ENCODE data around the gene DNAJA3. TPM values are rescaled to one million over a fixed set of nuclear protein-coding genes. Genes with fewer than 3 reads are reported as not detected.

DNAJA3 gene
- total and polyA plus RNA-seq, 10 of the 15 experiments (the other 5 are each of a cell fraction or from before 2014, with no cell fraction given): 8.4 to 141 (median 60.8) TPM

- POLR2A ChIA-PET: no interaction called here
- Histone ChIP-seq H4K20me1 (ENCODE audit: control insufficient read depth, insufficient read depth) (no peaks in the 10 kb centered on the region), H3K9ac (ENCODE audit: control insufficient read depth, insufficient read depth, low read length) (no peak overlapping the region), H2AFZ (ENCODE audit: control insufficient read depth, low read depth, low read length) (no peak overlapping the region), H3K4me3 (no peak overlapping the region), H3K27me3 (replicated peaks in 1 of 2; ENCODE audit: control insufficient read depth in 2 of 2, insufficient read depth in 2 of 2, low read length in 1 of 2) (no peaks in the 10 kb centered on the region), H3K79me2 (ENCODE audit: control insufficient read depth, insufficient read depth, low read length) (no peaks in the 10 kb centered on the region), H3K27ac (ENCODE audit: control insufficient read depth, insufficient read depth) (no peak overlapping the region), H3K4me1 (ENCODE audit: control insufficient read depth, insufficient read depth, low read length) (no peaks in the 10 kb centered on the region), H3K4me2 (ENCODE audit: control insufficient read depth, insufficient read depth) (no peak overlapping the region), H3K36me3 (ENCODE audit: control insufficient read depth in 2 of 2, insufficient read depth in 2 of 2, low read length in 1 of 2) (peaks cover 5 to 31% of the 10 kb centered on the region in 2 experiments; a peak in 3 of 4 replicates), H3K9me3 (replicated peaks; ENCODE audit: control insufficient read depth, insufficient read depth, low read length) (no peaks in the 10 kb centered on the region)
- 94% methylated on average over 10 of the region's 10 CpGs for WGBS (ENCODE audit: insufficient coverage, insufficient replicate concordance, low lambda C conversion rate, missing lambda C conversion rate)
- SMC1A ChIA-PET (ENCODE audit: uncharacterized antibody, unreplicated experiment): no interaction called here
- no peak for DNase-seq (ENCODE audit: low read depth, low spot score)
- CTCF ChIA-PET: interaction anchor here (1.6 kb wide), 1 partner anchor 16 kb away, joined by 7 read pairs; no protein-coding TSS in a partner anchor
- no peak for FAIRE-seq
- ATAC-seq: no peak
- intact Hi-C loops (cut with micrococcal nuclease; ENCODE audit: unreplicated experiment): no loop called here
- no TSS peak for BruUV-seq (replicated peaks)
- TF ChIP-seq CBX5 (IDR thresholded peaks at IDR 0.05; ENCODE audit: low read depth) (no peak), RUNX3 (IDR thresholded peaks at IDR 0.05; ENCODE audit: low read length) (no peak), SPI1 (IDR thresholded peaks at IDR 0.05; ENCODE audit: borderline replicate concordance, insufficient read depth, low read depth, low read length) (no peak), RFX5 (IDR thresholded peaks at IDR 0.05; ENCODE audit: low read depth, low read length) (no peak), KAT2A (conservative IDR thresholded peaks at IDR 0.05; ENCODE audit: control insufficient read depth, low read depth, low read length) (no peak), E2F4 (IDR thresholded peaks at IDR 0.05; ENCODE audit: low read depth, low read length) (no peak), PKNOX1 (IDR thresholded peaks at IDR 0.05) (no peak), PAX5 (IDR thresholded peaks at IDR 0.05; ENCODE audit: borderline replicate concordance, low read depth, low read length) (no peak), MEF2A (IDR thresholded peaks at IDR 0.05; ENCODE audit: insufficient read depth, low read depth, low read length) (no peak), NFIC (IDR thresholded peaks at IDR 0.05; ENCODE audit: low read depth, low read length) (no peak), TCF3 (IDR thresholded peaks at IDR 0.05; ENCODE audit: borderline replicate concordance, insufficient read depth, low read depth, low read length) (no peak), KLF5 (IDR thresholded peaks at IDR 0.05; ENCODE audit: partially characterized antibody) (no peak), CBFB (IDR thresholded peaks at IDR 0.05; ENCODE audit: low read depth) (no peak), ZNF217 (IDR thresholded peaks at IDR 0.05) (no peak), SUZ12 (IDR thresholded peaks at IDR 0.05; ENCODE audit: unreplicated experiment) (no peak), ELK1 (IDR thresholded peaks at IDR 0.05; ENCODE audit: low read depth, low read length) (no peak)
- in situ Hi-C loops (cut with MboI): no loop called here
- RAD21 ChIA-PET (ENCODE audit: unreplicated experiment): no interaction called here
Measured at GRCh38 chr16:4386951-4387565, 38.6 kb upstream of the DNAJA3 start.

Measured in GM12878 (cell line).